ENCODE measurements around the gene OR10W1. TPM values are rescaled to one million over a fixed set of nuclear protein-coding genes. Genes with fewer than 3 reads are reported as not detected.

Gene OR10W1, protein sequence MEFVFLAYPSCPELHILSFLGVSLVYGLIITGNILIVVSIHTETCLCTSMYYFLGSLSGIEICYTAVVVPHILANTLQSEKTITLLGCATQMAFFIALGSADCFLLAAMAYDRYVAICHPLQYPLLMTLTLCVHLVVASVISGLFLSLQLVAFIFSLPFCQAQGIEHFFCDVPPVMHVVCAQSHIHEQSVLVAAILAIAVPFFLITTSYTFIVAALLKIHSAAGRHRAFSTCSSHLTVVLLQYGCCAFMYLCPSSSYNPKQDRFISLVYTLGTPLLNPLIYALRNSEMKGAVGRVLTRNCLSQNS
- total RNA-seq: not detected in 2 replicates

DNA sequence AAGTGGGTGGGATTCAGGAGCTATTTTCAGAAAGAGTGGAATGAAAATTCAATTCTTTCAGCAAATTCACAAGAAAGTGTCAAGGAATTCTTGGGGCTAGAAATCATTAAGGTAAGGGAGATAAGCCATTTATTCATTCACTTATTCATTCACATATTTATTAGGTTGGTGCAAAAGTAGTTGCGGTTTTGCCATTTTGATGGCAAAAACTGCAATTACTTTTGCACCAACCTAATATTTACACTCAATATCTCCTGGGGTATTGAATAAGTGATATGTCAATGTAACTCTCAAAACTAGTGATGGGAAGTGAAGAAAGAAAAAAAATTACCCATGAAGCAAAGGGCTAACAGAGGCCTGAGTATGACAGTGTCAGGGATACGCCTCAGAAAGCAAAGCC lies at the start of gene OR10W1:
Gene OR10W1 (minus strand): TSS at position 119 of the 400 bp plus-strand sequence. CDS start 402 bp downstream, outside the sequence.
- Mint-ChIP-seq H3K9me3 (no peaks in the 10 kb centered on the region), H3K27me3 (ENCODE audit: low read depth) (no peaks in the 10 kb centered on the region), H3K27ac (no peak within 1 kb of the TSS), H3K4me1 (ENCODE audit: low read depth) (no peaks in the 10 kb centered on the region), H3K4me3 (ENCODE audit: low read depth) (no peak within 1 kb of the TSS), H3K36me3 (ENCODE audit: low read depth) (no peaks in the 10 kb centered on the region)
- no peak for DNase-seq (ENCODE audit: low spot score)
- intact Hi-C loops (cut with micrococcal nuclease): no loop called here

GRCh38 chr11:58316142-58316541 lies 48.1 kb upstream of the OR10W1 start:
- Mint-ChIP-seq H3K4me1 (ENCODE audit: low read depth) (no peaks in the 10 kb centered on the region), H3K36me3 (ENCODE audit: low read depth) (no peaks in the 10 kb centered on the region), H3K9me3 (no peaks in the 10 kb centered on the region), H3K4me3 (ENCODE audit: low read depth) (no peak overlapping the region), H3K27me3 (ENCODE audit: low read depth) (no peaks in the 10 kb centered on the region), H3K27ac (no peak overlapping the region)
- intact Hi-C loops (cut with micrococcal nuclease): no loop called here
- DNase-seq (ENCODE audit: low spot score): no peak

GRCh38 chr11:58301576-58301975 lies 33.5 kb upstream of the OR10W1 start:
- no peaks in the 10 kb centered on the region for H3K4me1 Mint-ChIP-seq (ENCODE audit: low read depth)
- intact Hi-C loops (cut with micrococcal nuclease): no loop called here

GRCh38 chr11:58292017-58292416 lies 24.0 kb upstream of the OR10W1 start:
- H3K4me1 Mint-ChIP-seq (ENCODE audit: low read depth): no peaks in the 10 kb centered on the region
- peaks cover 4% of the 10 kb centered on the region for H3K27me3 Mint-ChIP-seq (ENCODE audit: low read depth)
- DNase-seq (ENCODE audit: low spot score): no peak
- no peaks in the 10 kb centered on the region for H3K9me3 Mint-ChIP-seq
- H3K27ac Mint-ChIP-seq: no peak overlapping the region
- H3K4me3 Mint-ChIP-seq (ENCODE audit: low read depth): no peak overlapping the region
- H3K36me3 Mint-ChIP-seq (ENCODE audit: low read depth): no peaks in the 10 kb centered on the region
- intact Hi-C loops (cut with micrococcal nuclease): no loop called here

More at GRCh38 chr11:58301576-58301975, 33.5 kb upstream of the OR10W1 start:
- no peaks in the 10 kb centered on the region for H3K9me3 Mint-ChIP-seq
- no peaks in the 10 kb centered on the region for H3K36me3 Mint-ChIP-seq (ENCODE audit: low read depth)
- no peaks in the 10 kb centered on the region for H3K27me3 Mint-ChIP-seq (ENCODE audit: low read depth)
- DNase-seq (ENCODE audit: low spot score): no peak
- no peak overlapping the region for H3K27ac Mint-ChIP-seq
- no peak overlapping the region for H3K4me3 Mint-ChIP-seq (ENCODE audit: low read depth)

- no peak overlapping the region for H3K4me3 Mint-ChIP-seq (ENCODE audit: low read depth)
These were observed 21.2 kb upstream of the OR10W1 start for GRCh38 chr11:58289266-58289665.

DNA sequence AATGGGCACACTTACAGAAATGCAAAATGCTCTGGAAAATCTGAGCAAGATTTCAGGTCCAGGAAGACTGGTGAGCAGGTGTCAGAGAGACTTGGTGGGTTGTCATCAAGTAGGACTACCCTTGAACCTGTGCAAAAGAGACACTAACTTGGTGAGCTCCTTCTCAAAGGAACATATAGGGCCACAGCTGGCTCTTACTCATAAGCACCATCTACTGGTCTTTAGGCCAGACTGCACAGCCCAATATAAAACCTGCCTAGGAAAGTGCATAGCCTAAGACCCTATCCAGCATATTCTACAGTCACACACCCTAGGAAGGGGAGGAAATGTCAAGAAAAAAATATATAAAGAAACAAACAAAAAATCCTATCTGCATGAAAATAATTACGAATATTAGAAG lies 18.2 kb upstream of the OR10W1 start:
- Mint-ChIP-seq H3K27ac (no peak overlapping the region), H3K4me3 (ENCODE audit: low read depth) (no peak overlapping the region), H3K36me3 (ENCODE audit: low read depth) (no peaks in the 10 kb centered on the region), H3K9me3 (no peaks in the 10 kb centered on the region), H3K4me1 (ENCODE audit: low read depth) (no peaks in the 10 kb centered on the region), H3K27me3 (ENCODE audit: low read depth) (no peaks in the 10 kb centered on the region)
- DNase-seq (ENCODE audit: low spot score): no peak
- intact Hi-C loops (cut with micrococcal nuclease): no loop called here

More at GRCh38 chr11:58289266-58289665, 21.2 kb upstream of the OR10W1 start:
- no peaks in the 10 kb centered on the region for H3K27me3 Mint-ChIP-seq (ENCODE audit: low read depth)
- no peaks in the 10 kb centered on the region for H3K9me3 Mint-ChIP-seq
- DNase-seq (ENCODE audit: low spot score): no peak
- H3K36me3 Mint-ChIP-seq (ENCODE audit: low read depth): no peaks in the 10 kb centered on the region
- no peak overlapping the region for H3K27ac Mint-ChIP-seq
- no peaks in the 10 kb centered on the region for H3K4me1 Mint-ChIP-seq (ENCODE audit: low read depth)
- intact Hi-C loops (cut with micrococcal nuclease): no loop called here

DNA sequence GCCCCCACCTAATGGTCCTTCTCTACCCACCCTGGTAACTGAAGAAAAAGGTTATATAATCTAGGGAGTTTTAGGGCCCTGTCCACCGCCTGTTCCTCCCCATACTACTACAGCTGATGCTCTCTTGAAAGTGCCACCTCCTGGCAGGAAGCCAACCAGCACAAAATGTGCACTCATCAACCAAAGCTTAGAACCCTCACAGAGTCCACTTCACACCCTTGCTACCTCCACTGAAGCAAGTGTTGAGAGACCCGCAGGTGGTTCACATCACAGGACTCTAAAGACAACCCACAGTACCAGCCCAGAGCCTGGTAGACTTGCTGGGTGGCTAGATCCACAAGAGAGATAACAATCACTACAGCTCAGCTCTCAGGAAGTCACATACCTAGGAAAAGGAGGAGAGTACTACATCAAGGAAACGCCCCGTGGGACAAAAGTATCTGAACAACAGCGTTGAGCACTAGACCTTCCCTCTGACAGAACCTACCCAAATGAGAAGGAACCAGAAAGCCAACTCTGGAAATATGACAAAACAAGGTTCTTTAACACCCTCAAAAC lies 17.5 kb upstream of the OR10W1 start:
- no peaks in the 10 kb centered on the region for H3K4me1 Mint-ChIP-seq (ENCODE audit: low read depth)
- intact Hi-C loops (cut with micrococcal nuclease): no loop called here
- H3K9me3 Mint-ChIP-seq: no peaks in the 10 kb centered on the region
- DNase-seq (ENCODE audit: low spot score): no peak
- no peak overlapping the region for H3K27ac Mint-ChIP-seq
- H3K36me3 Mint-ChIP-seq (ENCODE audit: low read depth): no peaks in the 10 kb centered on the region
- no peak overlapping the region for H3K4me3 Mint-ChIP-seq (ENCODE audit: low read depth)
- no peaks in the 10 kb centered on the region for H3K27me3 Mint-ChIP-seq (ENCODE audit: low read depth)

DNA sequence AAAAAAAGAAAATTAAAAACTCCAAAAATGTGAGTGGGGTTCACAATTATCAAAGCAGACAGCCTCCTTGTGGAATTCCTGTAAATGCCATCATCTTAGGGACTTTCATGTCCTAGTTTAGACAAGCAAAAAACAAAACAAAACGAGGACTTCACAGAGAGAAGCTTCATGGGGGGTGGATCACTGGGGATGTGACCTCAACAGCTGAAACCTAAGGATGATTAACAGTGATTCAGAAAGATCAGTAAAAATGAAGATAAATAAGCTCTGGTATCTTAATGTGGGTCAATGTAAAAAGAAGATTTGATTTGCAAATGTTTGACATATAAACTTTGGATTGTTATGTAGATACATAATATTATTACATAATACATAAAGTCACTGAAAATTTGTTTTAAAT lies 8.1 kb upstream of the OR10W1 start:
- Mint-ChIP-seq H3K9me3 (no peaks in the 10 kb centered on the region), H3K27me3 (ENCODE audit: low read depth) (no peaks in the 10 kb centered on the region), H3K36me3 (ENCODE audit: low read depth) (no peaks in the 10 kb centered on the region), H3K4me3 (ENCODE audit: low read depth) (no peak overlapping the region), H3K4me1 (ENCODE audit: low read depth) (no peaks in the 10 kb centered on the region), H3K27ac (no peak overlapping the region)
- DNase-seq (ENCODE audit: low spot score): no peak
- intact Hi-C loops (cut with micrococcal nuclease): no loop called here

- H3K27me3 Mint-ChIP-seq (ENCODE audit: low read depth): no peaks in the 10 kb centered on the region
- no peak overlapping the region for H3K4me3 Mint-ChIP-seq (ENCODE audit: low read depth)
- no peaks in the 10 kb centered on the region for H3K4me1 Mint-ChIP-seq (ENCODE audit: low read depth)
- intact Hi-C loops (cut with micrococcal nuclease): no loop called here
- no peak for DNase-seq (ENCODE audit: low spot score)
- H3K9me3 Mint-ChIP-seq: no peaks in the 10 kb centered on the region
- no peaks in the 10 kb centered on the region for H3K36me3 Mint-ChIP-seq (ENCODE audit: low read depth)
- no peak overlapping the region for H3K27ac Mint-ChIP-seq
These were observed 6.9 kb upstream of the OR10W1 start for GRCh38 chr11:58275002-58275401.

- H3K27ac Mint-ChIP-seq: no peak overlapping the region
- DNase-seq (ENCODE audit: low spot score): no peak
- no peaks in the 10 kb centered on the region for H3K4me1 Mint-ChIP-seq (ENCODE audit: low read depth)
- intact Hi-C loops (cut with micrococcal nuclease): no loop called here
- H3K27me3 Mint-ChIP-seq (ENCODE audit: low read depth): no peaks in the 10 kb centered on the region
- no peak overlapping the region for H3K4me3 Mint-ChIP-seq (ENCODE audit: low read depth)
- H3K9me3 Mint-ChIP-seq: no peaks in the 10 kb centered on the region
- no peaks in the 10 kb centered on the region for H3K36me3 Mint-ChIP-seq (ENCODE audit: low read depth)
These were observed 8.1 kb downstream of the OR10W1 start for GRCh38 chr11:58259983-58260382.

DNA sequence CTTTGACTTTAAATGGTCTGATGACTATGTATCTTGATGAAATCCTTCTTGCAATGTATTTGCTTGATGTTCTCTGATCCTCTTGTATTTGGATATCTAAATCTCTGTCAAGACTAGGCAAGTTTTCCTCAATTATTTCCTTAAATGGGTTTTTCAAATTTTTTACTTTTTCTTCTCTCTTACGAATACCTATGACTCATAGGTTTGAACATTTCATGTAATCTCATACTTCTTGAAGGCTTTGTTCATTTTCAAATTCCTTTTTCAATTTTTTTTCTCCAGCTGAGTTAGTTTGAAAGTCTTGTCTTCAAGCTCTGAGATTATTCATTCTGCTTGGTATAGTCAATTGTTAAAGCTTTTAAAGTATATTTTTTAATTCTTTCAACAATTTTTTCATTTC lies 13.1 kb downstream of the OR10W1 start:
- DNase-seq (ENCODE audit: low spot score): no peak
- no peaks in the 10 kb centered on the region for H3K4me1 Mint-ChIP-seq (ENCODE audit: low read depth)
- H3K36me3 Mint-ChIP-seq (ENCODE audit: low read depth): no peaks in the 10 kb centered on the region
- H3K9me3 Mint-ChIP-seq: no peaks in the 10 kb centered on the region
- H3K27ac Mint-ChIP-seq: no peak overlapping the region
- no peaks in the 10 kb centered on the region for H3K27me3 Mint-ChIP-seq (ENCODE audit: low read depth)
- intact Hi-C loops (cut with micrococcal nuclease): no loop called here
- no peak overlapping the region for H3K4me3 Mint-ChIP-seq (ENCODE audit: low read depth)

DNA sequence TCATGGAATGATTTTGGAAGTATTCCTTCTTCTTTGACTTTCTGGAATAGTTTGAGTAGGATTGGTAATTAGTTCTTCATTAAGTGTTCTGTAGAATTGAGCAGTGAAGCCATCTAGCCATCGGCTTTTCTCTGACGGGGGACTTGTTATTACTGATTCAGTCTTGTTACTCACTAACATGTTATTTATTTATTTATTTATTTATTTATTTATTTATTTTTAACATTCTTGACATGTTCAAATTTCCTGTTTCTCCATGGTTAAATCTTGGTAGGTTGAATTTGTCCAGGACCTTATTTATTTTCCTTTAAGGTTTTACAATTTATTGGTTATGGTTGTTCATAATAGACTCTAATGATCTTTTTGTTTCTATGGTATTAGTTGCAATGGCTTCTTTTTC lies 24.1 kb downstream of the OR10W1 start:
- Mint-ChIP-seq H3K9me3 (peaks cover 5% of the 10 kb centered on the region), H3K4me3 (ENCODE audit: low read depth) (no peak overlapping the region), H3K27me3 (ENCODE audit: low read depth) (no peaks in the 10 kb centered on the region), H3K27ac (no peak overlapping the region), H3K36me3 (ENCODE audit: low read depth) (no peaks in the 10 kb centered on the region), H3K4me1 (ENCODE audit: low read depth) (no peaks in the 10 kb centered on the region)
- intact Hi-C loops (cut with micrococcal nuclease): no loop called here
- no peak for DNase-seq (ENCODE audit: low spot score)

GRCh38 chr11:58227956-58228615 lies 40.0 kb downstream of the OR10W1 start:
- H3K27me3 Mint-ChIP-seq (ENCODE audit: low read depth): no peaks in the 10 kb centered on the region
- no peaks in the 10 kb centered on the region for H3K36me3 Mint-ChIP-seq (ENCODE audit: low read depth)
- no peak overlapping the region for H3K4me3 Mint-ChIP-seq (ENCODE audit: low read depth)
- H3K27ac Mint-ChIP-seq: no peak overlapping the region
- DNase-seq (ENCODE audit: low spot score): no peak
- no peaks in the 10 kb centered on the region for H3K4me1 Mint-ChIP-seq (ENCODE audit: low read depth)
- intact Hi-C loops (cut with micrococcal nuclease): no loop called here
- no peaks in the 10 kb centered on the region for H3K9me3 Mint-ChIP-seq

Data from activated T-helper 2 cell treated with anti-CD3 and anti-CD28 coated beads, Interferon-gamma antibody, Interleukin-2, Interleukin-4, amounts not matched to agents 10 μg/mL and 5 μg/mL and 100 μg/mL, durations not matched to agents 14 hours and 24 hours and 36 hours (primary cell).